Fibroblast of lung (primary cell): ENCODE data around the gene TYK2.

Experiments used
- CTCF ChIP-seq, 2 donors: IDR thresholded peaks in 1 of 2; conservative IDR thresholded peaks in 1 of 2; 1 replicate in 1 of 2; 2 replicates in 1 of 2; pipeline ENCODE4 v1.5.1; 2011 to 2012; ENCODE audit warnings: low read length in 2 of 2, control low read depth in 1 of 2, inconsistent platforms in 1 of 2, low read depth in 1 of 2, mild to moderate bottlenecking in 1 of 2
- EZH2 ChIP-seq: IDR thresholded peaks from 2 replicates; pipeline ENCODE4 v1.5.1; 2012; ENCODE audit warnings: low read length, control low read depth, mild to moderate bottlenecking; ENCODE audit errors: missing control alignments

DNA sequence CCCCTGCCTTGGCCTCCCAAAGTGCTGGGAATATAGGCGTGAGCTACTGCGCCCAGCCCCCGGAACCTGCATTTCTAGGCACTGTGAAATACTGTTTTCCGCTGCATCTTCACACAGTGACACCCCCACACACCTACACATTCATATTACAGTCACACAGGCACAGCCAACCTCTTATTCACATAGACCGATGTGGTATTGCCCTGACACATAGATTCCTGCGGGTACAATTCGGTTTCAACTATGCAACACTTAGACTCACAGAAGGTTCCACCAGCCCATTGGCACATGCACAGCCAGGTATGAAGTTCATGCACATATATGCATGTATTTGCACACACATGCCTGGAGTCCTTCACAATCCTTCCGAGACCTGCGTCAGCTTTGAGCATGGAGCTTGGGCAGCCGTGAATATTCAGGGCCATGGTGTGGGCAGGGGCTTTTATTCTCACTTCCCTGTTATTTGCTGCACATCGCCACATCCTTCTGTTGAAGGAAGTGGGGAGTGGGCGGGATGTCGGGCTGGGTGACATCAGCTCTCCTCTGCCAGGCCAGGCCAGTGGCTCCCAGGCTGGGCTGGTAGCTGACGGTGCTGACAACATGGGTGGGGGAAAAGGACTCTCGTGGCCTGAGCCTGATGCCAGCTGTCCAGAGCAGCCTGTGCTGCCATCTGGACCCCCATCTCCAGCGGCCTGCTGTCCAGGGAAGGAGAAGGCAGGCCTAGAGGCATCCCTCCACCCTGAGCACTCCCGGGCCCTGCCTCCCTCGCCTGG lies 28.3 kb upstream of the TYK2 start:
- TF ChIP-seq CTCF (conservative IDR thresholded peaks at IDR 0.05 in 1 of 2, IDR thresholded peaks at IDR 0.05 in 1 of 2; ENCODE audit: low read depth in 1 of 2, low read length in 2 of 2) (no peak), EZH2 (no peak)
